ENCODE measurements around the gene GCN1.
"Not testable (repeated sequence)": the region's sequence is repeated elsewhere in the genome, so short reads cannot be mapped to it uniquely, and the experiment has no call there.

Gene GCN1

GRCh38 chr12:120218680-120219606 lies 24.4 kb upstream of the GCN1 start:
- Histone ChIP-seq H3K27me3 (ENCODE audit: control insufficient read depth in 1 of 2, insufficient read depth in 2 of 2, low read length in 2 of 2) (no peaks in the 10 kb centered on the region), H3K4me3 (ENCODE audit: low read length in 2 of 2) (no peak overlapping the region), H3K4me1 (ENCODE audit: control insufficient read depth, insufficient read depth, low read length) (peaks cover 3% of the 10 kb centered on the region), H3K9me3 (ENCODE audit: control insufficient read depth in 2 of 2, low read length in 2 of 2) (no peaks in the 10 kb centered on the region), H3K9ac (ENCODE audit: low read length in 2 of 2) (no peak overlapping the region), H3K36me3 (ENCODE audit: control insufficient read depth in 2 of 2, insufficient read depth in 2 of 2, low read length in 2 of 2) (peaks cover 61 to 68% of the 10 kb centered on the region in 2 donors), H3K27ac (ENCODE audit: low read length) (no peak overlapping the region)

- H3K27ac ChIP-seq (ENCODE audit: low read length): no peak overlapping the region
- peaks cover 58 to 61% of the 10 kb centered on the region in 2 donors for H3K36me3 ChIP-seq (ENCODE audit: control insufficient read depth in 2 of 2, insufficient read depth in 2 of 2, low read length in 2 of 2)
- no peak overlapping the region for H3K9ac ChIP-seq (ENCODE audit: low read length in 2 of 2)
- H3K4me3 ChIP-seq (ENCODE audit: low read length in 2 of 2): no peak overlapping the region
- no peaks in the 10 kb centered on the region for H3K9me3 ChIP-seq (ENCODE audit: control insufficient read depth in 2 of 2, low read length in 2 of 2)
- no peaks in the 10 kb centered on the region for H3K27me3 ChIP-seq (ENCODE audit: control insufficient read depth in 1 of 2, insufficient read depth in 2 of 2, low read length in 2 of 2)
- no peaks in the 10 kb centered on the region for H3K4me1 ChIP-seq (ENCODE audit: control insufficient read depth, insufficient read depth, low read length)
These were observed 22.5 kb upstream of the GCN1 start for GRCh38 chr12:120216742-120217605.

- no peaks in the 10 kb centered on the region for H3K4me1 ChIP-seq (ENCODE audit: control insufficient read depth, insufficient read depth, low read length)
- H3K4me3 ChIP-seq (ENCODE audit: low read length in 2 of 2): no peak overlapping the region
- H3K27ac ChIP-seq (ENCODE audit: low read length): no peak overlapping the region
- H3K27me3 ChIP-seq (ENCODE audit: control insufficient read depth in 1 of 2, insufficient read depth in 2 of 2, low read length in 2 of 2): no peaks in the 10 kb centered on the region
- no peaks in the 10 kb centered on the region for H3K9me3 ChIP-seq (ENCODE audit: control insufficient read depth in 2 of 2, low read length in 2 of 2)
- no peak overlapping the region for H3K9ac ChIP-seq (ENCODE audit: low read length in 2 of 2)
- peaks cover 56 to 58% of the 10 kb centered on the region in 2 donors for H3K36me3 ChIP-seq (ENCODE audit: control insufficient read depth in 2 of 2, insufficient read depth in 2 of 2, low read length in 2 of 2)
These were observed 21.5 kb upstream of the GCN1 start for GRCh38 chr12:120215766-120216735.

GRCh38 chr12:120215357-120215735 lies 20.8 kb upstream of the GCN1 start:
- Histone ChIP-seq H3K9me3 (ENCODE audit: control insufficient read depth in 2 of 2, low read length in 2 of 2) (no peaks in the 10 kb centered on the region), H3K9ac (ENCODE audit: low read length in 2 of 2) (no peak overlapping the region), H3K27me3 (ENCODE audit: control insufficient read depth in 1 of 2, insufficient read depth in 2 of 2, low read length in 2 of 2) (no peaks in the 10 kb centered on the region), H3K4me3 (ENCODE audit: low read length in 2 of 2) (no peak overlapping the region), H3K36me3 (ENCODE audit: control insufficient read depth in 2 of 2, insufficient read depth in 2 of 2, low read length in 2 of 2) (peaks cover 54 to 55% of the 10 kb centered on the region in 2 donors), H3K27ac (ENCODE audit: low read length) (no peak overlapping the region), H3K4me1 (ENCODE audit: control insufficient read depth, insufficient read depth, low read length) (no peaks in the 10 kb centered on the region)

GRCh38 chr12:120214626-120215356 lies 20.3 kb upstream of the GCN1 start:
- Histone ChIP-seq H3K4me1 (ENCODE audit: control insufficient read depth, insufficient read depth, low read length) (no peaks in the 10 kb centered on the region), H3K27ac (ENCODE audit: low read length) (no peak overlapping the region), H3K9me3 (ENCODE audit: control insufficient read depth in 2 of 2, low read length in 2 of 2) (no peaks in the 10 kb centered on the region), H3K36me3 (ENCODE audit: control insufficient read depth in 2 of 2, insufficient read depth in 2 of 2, low read length in 2 of 2) (peaks cover 49 to 51% of the 10 kb centered on the region in 2 donors), H3K9ac (ENCODE audit: low read length in 2 of 2) (no peak overlapping the region), H3K27me3 (ENCODE audit: control insufficient read depth in 1 of 2, insufficient read depth in 2 of 2, low read length in 2 of 2) (no peaks in the 10 kb centered on the region), H3K4me3 (ENCODE audit: low read length in 2 of 2) (no peak overlapping the region)

- no peak overlapping the region for H3K9ac ChIP-seq (ENCODE audit: low read length in 2 of 2)
- H3K4me1 ChIP-seq (ENCODE audit: control insufficient read depth, insufficient read depth, low read length): no peaks in the 10 kb centered on the region
- no peaks in the 10 kb centered on the region for H3K9me3 ChIP-seq (ENCODE audit: control insufficient read depth in 2 of 2, low read length in 2 of 2)
- peaks cover 39 to 41% of the 10 kb centered on the region in 2 donors for H3K36me3 ChIP-seq (ENCODE audit: control insufficient read depth in 2 of 2, insufficient read depth in 2 of 2, low read length in 2 of 2)
- H3K4me3 ChIP-seq (ENCODE audit: low read length in 2 of 2): no peak overlapping the region
- H3K27me3 ChIP-seq (ENCODE audit: control insufficient read depth in 1 of 2, insufficient read depth in 2 of 2, low read length in 2 of 2): no peaks in the 10 kb centered on the region
- H3K27ac ChIP-seq (ENCODE audit: low read length): no peak overlapping the region
These were observed 19.2 kb upstream of the GCN1 start for GRCh38 chr12:120213758-120214157.

GRCh38 chr12:120213182-120213581 lies 18.7 kb upstream of the GCN1 start:
- H3K4me1 ChIP-seq (ENCODE audit: control insufficient read depth, insufficient read depth, low read length); H3K27ac ChIP-seq (ENCODE audit: low read length): not testable (repeated sequence)
- peaks cover 37 to 39% of the 10 kb centered on the region in 2 donors for H3K36me3 ChIP-seq (ENCODE audit: control insufficient read depth in 2 of 2, insufficient read depth in 2 of 2, low read length in 2 of 2)

GRCh38 chr12:120212301-120212700 lies 17.8 kb upstream of the GCN1 start:
- H3K9ac ChIP-seq (ENCODE audit: low read length in 2 of 2): no peak overlapping the region
- no peak overlapping the region for H3K4me3 ChIP-seq (ENCODE audit: low read length in 2 of 2)
- H3K27me3 ChIP-seq (ENCODE audit: control insufficient read depth in 1 of 2, insufficient read depth in 2 of 2, low read length in 2 of 2): no peaks in the 10 kb centered on the region
- no peak overlapping the region for H3K27ac ChIP-seq (ENCODE audit: low read length)
- H3K9me3 ChIP-seq (ENCODE audit: control insufficient read depth in 2 of 2, low read length in 2 of 2): no peaks in the 10 kb centered on the region
- H3K36me3 ChIP-seq (ENCODE audit: control insufficient read depth in 2 of 2, insufficient read depth in 2 of 2, low read length in 2 of 2): peaks cover 37% of the 10 kb centered on the region in 2 donors
- H3K4me1 ChIP-seq (ENCODE audit: control insufficient read depth, insufficient read depth, low read length): no peaks in the 10 kb centered on the region

More at GRCh38 chr12:120213182-120213581, 18.7 kb upstream of the GCN1 start:
- H3K4me3 ChIP-seq (ENCODE audit: low read length in 2 of 2); H3K27me3 ChIP-seq (ENCODE audit: control insufficient read depth in 1 of 2, insufficient read depth in 2 of 2, low read length in 2 of 2); H3K9ac ChIP-seq (ENCODE audit: low read length in 2 of 2); H3K9me3 ChIP-seq (ENCODE audit: control insufficient read depth in 2 of 2, low read length in 2 of 2): not testable (repeated sequence)

GRCh38 chr12:120211904-120212283 lies 17.4 kb upstream of the GCN1 start:
- Histone ChIP-seq H3K9ac (ENCODE audit: low read length in 2 of 2) (no peak overlapping the region), H3K27ac (ENCODE audit: low read length) (no peak overlapping the region), H3K36me3 (ENCODE audit: control insufficient read depth in 2 of 2, insufficient read depth in 2 of 2, low read length in 2 of 2) (peaks cover 37% of the 10 kb centered on the region in 2 donors), H3K4me1 (ENCODE audit: control insufficient read depth, insufficient read depth, low read length) (no peaks in the 10 kb centered on the region), H3K4me3 (ENCODE audit: low read length in 2 of 2) (no peak overlapping the region), H3K27me3 (ENCODE audit: control insufficient read depth in 1 of 2, insufficient read depth in 2 of 2, low read length in 2 of 2) (no peaks in the 10 kb centered on the region), H3K9me3 (ENCODE audit: control insufficient read depth in 2 of 2, low read length in 2 of 2) (no peaks in the 10 kb centered on the region)

Measured in stomach smooth muscle (tissue), 2 donors.